GM21737 (cell line): ENCODE results near the gene ROR1.
A peak's percentile ranks its signal among the peaks of the same experiment; 100 is the strongest.
"Not testable (repeated sequence)": the region's sequence is repeated elsewhere in the genome, so short reads cannot be mapped to it uniquely, and the experiment has no call there.

ENCODE experiments used
- ATAC-seq: cut with Tn5 transposase; IDR thresholded peaks from one replicate; pipeline ENCODE4 v1.9.1; 2021; ENCODE audit warnings: mild to moderate bottlenecking, moderate library complexity; ENCODE audit not compliant: unreplicated experiment

ROR1 gene

DNA sequence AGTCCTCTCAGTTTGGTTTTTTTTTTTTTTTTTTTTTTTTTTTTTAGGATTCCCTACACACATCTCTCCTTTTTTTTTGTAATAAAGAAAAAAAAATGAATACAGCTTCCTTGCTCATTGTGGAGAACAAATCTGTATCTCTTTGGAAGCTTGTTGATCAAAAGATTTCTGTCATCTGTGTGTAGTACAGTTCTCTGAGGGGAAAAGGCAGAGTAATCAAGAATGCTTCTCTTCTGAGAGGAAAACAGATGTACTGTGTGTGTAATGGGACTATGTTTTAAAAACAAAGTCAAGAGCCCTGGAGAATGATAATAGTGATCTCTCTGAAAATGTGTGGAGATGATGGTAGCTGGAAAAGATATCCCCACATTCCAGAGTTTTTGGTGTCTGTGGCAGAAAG is 16.5 kb upstream of the ROR1 start:
- no peak for ATAC-seq

DNA sequence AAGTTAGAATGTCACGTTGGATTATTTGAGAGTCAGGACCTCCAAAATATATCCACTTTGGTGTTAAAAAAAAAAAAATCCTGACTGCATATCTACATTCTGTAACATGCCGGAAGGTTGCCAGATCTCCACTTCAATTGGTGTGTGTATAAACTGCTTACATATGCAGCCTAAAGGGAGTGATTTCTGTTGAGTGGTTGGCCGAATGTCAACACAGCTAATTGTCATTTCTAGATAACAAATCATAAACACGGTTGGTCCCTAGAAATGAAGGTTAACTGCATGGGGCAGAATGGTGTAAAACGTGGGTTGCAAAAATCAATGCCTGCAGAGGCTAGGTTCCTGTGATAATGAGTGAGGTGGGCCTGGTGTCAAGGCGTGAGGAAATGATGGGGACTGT is 15.0 kb upstream of the ROR1 start:
- ATAC-seq: no peak

DNA sequence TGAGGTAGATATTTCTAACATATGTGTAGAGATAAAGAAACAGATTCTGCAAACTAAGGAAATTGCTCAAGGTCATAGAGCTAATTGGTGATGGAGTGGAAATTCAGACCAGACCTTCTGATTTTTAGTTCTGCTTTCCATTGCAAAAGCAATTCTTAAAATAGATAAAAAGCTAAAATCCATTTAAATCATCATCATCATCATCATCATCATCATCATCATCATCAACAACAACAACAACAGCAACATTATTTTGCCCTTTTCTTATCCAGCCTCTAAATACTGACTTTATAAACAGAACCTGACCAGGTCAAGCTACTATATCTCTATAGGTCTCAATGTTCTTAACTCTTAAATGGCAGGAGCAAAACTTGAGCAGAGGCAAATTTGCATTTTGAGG is 14.0 kb upstream of the ROR1 start:
- ATAC-seq: no peak

DNA sequence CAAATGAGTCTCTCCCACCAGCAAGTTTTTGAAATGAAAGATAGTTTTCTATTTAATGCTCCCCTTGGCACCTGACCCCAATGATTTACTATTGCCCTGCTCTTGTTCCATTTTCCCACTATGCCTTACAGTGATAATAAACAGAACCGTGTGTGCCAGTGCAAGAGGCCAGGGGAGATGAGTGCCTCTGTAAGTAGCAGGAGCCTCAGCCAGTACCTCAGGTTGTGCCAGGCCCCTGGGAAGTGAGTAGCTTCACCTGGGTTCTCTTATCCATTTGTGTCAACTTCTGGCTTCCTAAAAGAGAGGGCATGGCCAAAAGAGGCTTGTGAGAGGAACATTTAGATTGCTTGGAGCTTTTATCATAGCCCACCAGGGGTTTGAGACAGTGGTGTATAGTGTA is 3.4 kb upstream of the ROR1 start:
- ATAC-seq: no peak

DNA sequence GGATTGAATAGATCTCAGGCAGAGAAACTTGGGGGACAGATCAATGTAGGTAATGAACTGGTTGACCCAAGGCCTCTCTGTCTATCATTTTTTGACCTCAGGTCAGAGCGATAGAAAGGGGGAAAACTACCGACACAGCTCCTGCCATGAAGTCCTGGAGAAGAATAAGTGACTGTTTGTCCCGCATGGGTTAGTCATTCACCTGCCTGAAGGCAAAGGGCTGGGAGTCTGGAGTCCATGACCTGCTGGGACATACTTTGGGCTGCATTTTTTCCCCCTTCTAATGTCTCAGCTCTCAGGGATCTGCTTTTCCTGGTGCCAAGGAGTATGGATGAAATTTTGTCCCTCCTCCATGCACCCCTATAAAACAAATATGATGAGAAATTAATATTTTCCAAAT is 1.6 kb upstream of the ROR1 start:
- no peak for ATAC-seq

DNA sequence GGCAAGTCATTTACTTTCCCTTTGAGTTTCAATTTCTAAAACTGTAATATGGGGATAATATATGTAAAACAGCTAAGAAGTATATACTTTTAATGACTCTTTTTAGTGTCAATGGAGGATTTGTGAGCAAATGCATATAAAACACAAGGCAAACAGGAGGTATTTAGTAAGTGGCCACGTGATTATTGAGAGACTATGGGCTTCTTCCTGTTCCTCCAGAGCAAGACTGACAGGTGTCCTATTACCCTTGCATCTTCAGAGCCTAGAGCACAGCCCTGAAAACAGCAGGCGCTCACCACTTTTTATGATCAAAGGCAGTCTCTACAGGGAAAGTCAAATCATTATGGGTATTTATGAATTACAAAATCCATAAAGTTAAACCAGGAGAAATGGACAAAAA is 941 bp upstream of the ROR1 start:
- ATAC-seq: no peak

DNA sequence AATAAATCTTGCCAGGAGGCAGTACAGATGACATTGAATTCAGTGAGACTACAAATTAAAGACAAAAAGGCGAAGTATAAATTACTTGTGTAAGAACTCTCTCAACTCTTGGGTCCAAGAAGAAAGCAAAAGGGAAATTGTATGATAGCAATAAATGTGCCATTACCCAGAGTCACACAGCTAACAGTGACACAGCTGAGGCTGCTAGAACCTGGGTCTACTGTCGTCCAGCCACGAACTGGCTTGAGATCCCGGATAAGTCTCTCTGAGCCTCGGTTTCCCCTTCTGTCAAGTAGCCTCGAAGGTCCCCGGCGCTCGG is 362 bp upstream of the ROR1 start:
- ATAC-seq: no peak

DNA sequence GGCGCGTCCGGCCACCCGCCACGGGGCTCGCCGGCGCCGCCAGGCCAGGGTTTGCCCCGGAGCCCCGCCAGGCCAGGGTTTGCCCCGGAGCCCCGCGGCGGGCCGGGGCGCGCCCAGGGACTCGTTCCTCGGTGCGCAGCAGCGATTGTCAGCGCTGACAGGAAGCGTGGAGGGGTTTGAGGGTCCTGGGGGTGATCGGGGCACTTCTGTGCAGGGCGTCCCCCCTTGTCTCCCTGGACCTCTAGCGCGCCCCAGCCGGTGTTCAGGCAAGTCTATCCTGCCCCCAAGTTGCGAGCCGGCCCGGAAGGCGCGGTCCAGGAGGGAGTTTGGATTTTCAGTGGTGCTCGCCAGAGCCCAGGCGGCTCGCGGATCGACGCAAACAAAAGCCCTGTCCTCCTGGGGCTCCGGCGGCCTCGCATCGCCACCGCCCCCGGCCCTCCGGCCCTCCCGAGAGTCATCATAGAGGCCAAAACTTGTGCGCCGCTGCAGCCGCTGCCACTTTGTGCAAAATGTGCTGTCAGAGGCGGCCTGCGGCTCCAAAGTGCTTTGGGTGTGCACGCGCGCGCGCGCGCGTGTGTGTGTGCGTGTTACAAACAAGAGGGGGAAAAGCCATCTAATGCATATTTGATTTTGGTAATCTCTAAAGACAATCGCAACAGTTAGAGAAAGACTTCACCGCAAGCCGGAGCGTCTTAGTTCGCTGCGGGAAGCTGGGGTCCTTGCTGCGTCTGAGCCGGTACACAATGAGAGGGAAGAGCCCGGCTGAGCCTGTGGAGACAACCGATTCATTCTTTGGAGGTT is 1.0 kb downstream of the ROR1 start:
- peak; percentile 20 for ATAC-seq

DNA sequence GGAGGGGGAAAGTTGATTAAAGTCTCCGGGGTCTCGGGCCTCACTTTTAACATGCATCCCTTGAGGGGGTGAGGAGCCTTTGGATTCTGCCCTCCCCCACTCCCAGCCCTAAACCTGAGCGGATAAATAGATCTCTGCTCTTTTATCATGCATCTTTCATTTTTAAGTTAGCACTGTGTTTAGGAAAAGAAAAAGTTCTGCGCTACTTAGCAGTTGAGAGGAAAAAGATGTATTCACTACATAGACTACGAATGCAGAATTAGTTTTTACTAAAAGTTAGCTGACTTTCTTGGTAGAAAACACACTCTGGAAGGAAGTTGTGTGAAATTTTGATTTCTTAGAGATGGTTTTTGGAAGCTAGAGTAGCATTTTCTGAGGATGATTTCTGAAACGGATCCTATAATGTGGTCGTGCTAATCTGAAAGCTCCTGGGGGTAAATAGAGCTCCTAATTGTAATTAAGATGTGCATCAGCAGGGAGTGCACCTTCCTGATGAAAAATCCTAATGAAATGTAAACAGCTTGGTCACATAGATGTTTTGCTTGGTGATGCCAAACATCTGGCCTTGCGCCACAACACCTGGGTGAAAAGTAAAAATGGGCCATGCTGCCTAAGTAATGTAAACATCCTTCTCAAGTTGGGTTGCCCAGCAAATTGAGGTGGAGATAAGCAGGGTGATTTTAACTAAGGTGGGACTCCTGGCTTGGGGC is 1.8 kb downstream of the ROR1 start:
- no peak for ATAC-seq

DNA sequence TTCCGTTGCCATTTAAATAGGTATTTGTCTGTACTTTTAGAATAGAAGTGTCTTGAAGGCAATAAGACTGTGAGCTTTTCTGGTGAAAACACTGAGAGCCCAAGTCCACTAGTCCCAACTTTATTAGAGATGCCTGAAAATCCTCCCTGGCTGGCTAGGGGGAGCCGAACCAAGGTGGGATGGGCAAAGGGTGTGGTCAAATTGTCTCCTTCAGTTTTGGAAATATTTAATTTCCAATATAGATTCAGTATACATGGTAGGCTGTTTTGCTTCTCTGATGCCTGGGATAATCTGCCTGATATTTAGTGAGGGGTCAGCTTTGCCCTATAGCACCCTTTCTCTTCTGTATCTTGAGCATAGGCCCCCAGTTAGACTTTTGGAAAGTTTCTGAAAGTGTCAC is 3.5 kb downstream of the ROR1 start:
- no peak for ATAC-seq

DNA sequence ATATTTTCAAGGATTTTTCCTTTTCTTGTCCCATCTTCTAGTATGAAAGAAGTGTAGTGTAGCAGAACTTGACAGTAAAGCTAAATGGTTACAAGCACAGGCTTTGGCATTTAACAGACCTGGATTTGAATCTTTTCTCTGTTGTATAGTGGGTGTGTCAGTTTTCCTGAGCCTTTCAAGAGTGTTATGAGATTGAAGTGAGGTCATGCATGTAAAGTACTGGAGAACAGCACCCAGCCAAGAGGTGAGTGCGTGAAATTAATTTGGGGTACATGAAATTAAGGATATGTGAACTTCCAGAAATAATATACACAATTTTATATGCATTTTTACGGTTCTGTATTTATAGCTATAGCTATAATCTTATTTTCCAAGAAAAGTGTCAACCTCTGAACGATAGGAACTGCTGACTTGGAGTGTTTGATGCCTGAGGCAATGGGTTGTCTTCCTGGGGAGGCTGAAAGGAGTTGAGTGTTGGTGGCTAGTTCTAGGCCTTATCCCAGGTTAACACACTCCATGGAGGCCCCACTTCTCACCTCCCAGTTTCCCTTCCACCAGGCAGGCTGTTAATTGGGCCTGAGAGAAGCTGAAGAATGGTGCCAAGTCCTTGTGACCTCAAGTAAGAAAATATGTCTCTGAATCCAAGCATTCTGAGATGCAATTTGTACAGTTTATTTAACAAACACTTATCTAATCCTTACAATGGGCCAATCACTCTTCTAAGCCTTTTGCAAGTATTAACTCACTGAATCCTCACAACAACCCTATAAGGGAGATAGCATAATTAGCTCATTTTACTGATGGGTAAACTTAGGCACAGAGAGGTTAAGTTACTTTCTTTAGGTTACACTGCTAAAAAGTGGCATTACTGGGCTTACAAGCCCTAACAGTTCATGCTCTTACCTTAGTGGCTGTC is 4.4 kb downstream of the ROR1 start:
- no peak for ATAC-seq

DNA sequence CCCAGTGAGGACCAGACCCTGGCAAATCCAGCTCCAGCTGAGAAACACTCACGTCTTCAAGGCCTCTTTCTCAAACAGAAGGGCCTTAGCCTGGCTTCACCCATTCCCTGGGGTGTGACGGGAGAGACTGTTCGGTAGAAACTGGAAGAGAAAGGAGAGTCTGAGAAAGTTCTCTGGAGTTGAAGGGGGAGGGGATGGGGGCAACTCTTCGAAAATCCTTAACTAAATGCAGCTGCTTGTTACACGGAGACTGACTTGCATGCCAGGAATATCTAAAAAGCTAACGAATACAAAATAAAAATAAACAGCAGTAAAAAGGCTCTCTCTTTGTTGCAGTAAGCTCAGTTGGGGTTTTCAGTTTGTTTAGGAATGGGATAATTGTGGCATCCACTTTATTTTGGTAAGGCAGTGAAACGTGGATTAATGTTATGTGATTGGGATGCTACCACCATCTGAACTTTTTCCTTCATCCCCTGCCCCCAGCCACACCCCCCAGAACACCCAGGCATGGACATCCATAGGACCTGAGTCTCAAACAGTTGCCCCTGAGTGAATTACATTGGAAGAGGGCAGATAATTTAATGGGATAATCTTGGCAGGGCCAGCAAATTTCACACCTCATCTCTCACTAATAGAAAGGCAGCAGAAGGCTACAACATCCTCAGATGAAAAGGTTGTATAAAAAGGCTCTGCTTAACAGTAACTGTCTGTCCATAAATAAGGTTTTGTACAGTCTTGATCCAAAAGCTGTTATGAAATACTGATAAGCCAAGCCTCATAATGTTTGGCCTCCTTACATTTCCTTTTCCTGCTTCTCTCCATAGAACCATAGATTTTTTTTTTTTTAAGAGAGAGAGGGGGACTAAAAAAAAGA is 5.8 kb downstream of the ROR1 start:
- ATAC-seq: no peak

DNA sequence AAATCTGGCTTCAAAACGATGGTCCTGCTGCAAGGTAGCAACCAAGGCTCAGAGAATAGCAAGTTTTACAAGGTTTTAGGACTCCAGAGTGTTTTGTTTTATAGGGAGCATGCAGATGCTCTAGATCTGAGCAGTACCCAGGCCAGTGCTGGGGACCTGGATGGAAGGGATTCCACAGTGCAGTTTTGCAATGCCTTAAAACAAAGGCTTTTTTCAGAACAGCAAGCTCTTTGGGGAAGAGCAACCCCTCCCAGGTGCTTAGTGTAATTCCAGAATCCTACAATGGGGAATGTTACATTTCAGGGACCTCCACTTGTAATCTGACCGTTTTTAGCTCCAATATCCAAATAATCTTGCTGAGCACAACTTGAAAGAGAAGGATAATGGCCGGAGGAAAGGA is 6.7 kb downstream of the ROR1 start:
- no peak for ATAC-seq

DNA sequence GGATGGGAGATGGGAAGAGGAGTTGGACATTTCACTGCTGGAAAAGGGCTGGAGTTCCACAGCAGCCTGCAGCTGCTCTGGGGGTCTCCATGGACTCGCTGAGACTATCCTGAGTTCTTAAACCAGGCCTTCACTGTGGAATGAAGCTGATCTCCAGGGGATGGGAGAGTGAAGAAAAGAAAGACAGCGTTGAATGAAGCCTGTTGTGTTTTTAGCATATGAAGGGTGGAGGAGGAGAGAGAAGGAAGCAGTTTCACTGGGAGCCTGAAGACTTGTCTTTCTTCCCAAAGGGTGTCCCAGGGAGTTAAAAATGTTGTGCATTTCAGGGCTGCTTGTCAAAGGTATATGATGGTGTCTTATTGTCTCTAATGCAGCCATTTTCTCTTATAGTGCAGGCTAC is 9.2 kb downstream of the ROR1 start:
- ATAC-seq: no peak

DNA sequence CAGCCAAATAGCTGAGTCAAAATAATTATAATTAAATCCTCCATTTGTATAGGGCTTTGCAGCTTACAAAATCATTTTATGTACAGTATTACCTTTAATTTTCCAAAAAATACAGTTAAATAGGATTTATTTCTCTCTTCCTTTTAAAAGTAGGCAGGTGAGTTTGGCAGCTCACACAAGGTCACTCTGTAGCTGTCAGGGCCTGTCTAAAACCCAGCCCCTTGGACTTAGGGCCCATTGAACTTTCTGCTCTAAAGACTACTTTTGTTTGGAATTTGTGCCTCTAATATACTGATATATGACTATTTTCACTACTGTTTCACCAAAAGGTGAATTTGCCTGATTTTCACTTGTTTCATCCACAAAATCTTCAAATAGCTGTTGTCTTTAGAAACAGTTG is 10.3 kb downstream of the ROR1 start:
- no peak for ATAC-seq

DNA sequence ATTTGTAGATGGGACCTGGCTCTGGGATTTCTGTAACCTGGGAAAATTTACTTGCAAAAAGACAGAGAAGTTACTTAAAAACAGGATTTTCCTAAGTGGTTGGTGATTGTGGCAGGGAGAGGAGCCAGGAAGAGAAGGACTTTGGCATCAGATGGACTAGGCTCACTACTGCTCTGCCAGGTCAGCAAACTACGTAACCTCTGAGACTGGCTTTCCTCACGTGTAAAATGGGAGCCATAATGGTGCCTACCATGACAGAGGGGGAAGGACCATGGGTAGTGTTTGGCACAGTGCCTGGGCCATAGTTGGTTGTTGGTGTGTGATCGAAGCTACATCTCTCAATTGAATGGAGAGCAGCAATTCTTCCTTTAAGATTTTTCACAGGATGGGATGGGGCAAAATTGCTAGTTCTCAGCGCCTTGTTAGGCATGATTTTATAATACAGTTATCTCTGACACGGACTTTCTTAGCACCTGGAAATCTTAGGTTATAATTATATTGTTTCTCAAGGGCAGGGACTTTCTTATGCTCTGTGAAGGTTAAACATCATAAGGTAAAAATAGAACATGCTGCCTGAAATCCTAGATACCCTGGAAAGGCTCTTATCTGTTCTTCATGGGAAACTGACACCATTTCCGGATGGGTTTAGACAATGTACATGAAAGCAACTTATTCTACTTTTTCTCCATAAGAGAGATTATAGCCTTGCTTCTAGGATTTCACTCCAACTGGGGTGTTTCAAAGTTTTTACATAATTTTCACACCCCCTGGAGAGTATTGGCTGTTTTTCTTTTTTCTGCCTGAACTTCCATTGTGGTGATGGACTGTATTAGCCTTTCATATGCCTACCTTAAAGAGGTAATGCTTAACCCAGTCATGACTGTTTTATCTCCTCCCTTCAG is 10.9 kb downstream of the ROR1 start:
- no peak for ATAC-seq

DNA sequence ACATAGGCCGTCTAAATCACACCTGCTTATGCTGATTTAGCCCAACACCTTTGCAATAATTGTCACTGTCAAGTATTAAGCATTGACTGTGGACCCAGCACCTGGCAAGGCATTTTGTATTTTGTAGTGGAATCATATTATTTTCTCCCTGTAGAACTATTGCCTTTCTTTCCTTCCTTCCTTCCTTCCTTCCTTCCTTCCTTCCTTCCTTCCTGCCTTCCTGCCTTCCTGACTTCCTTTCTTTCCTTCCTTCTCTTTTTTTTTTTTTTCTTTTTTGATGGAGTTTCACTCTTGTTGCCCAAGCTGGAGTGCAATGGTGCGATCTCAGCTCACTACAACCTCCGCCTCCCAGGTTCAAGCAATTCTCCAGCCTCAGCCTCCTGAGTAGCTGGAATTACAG is 13.5 kb downstream of the ROR1 start:
- not testable (repeated sequence) for ATAC-seq

DNA sequence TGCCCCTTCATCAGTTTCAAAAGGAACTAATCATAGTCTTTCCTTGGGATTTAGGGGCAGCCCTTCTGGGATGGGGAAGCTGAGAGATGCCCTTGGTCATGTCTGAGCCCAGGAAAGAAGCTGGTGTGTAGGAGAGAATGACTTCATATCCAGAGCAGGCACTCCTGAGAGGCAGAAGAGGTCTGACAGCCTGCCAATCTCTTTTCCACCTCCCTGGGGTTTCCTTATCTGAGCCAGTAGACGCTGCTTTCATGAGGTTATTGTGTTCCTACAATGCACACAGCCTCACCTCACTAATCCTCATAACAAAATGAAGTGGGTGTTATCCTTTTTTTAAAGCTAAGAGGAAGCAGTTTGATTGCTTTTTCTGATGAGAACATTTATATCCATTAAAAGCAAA is 14.1 kb downstream of the ROR1 start:
- ATAC-seq: no peak

DNA sequence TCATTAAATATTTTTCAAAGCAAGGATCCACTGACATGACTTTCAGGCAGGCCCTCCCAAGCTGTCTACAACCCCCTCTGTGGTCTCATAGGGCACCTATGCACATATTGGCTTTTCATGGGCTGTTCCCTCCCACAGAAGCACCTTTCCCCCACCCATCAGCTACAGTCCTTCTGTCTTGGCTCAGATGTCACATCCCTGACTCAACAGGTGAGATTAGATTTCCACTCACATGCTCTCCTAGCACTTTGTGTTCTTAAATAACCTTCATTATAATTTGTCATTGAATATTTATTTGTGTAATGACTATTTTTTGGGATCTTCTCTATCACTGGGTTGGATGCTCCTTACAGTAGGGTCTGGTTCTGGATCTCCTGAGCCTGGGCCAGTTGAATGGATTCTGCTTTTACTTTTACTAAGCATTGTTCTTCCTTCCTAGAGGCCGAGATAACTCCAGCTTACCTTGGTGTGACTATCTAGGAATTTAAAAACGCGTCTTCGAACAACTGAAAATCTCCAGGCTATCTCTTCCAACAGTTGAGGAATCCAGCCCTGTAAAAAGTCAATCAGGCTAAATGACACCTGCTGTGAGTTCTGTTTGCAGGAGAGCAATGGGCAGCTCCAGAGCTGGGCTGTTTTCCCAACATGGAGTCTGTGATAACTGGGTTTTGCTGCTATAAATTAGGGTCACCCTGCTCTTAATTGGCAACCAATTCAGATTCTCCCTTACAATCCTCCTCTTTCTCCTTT is 16.2 kb downstream of the ROR1 start:
- ATAC-seq: no peak
